ENCODE results near the gene THSD4.
"Not testable (repeated sequence)": the region's sequence is repeated elsewhere in the genome, so short reads cannot be mapped to it uniquely, and the experiment has no call there.

THSD4 gene

DNA sequence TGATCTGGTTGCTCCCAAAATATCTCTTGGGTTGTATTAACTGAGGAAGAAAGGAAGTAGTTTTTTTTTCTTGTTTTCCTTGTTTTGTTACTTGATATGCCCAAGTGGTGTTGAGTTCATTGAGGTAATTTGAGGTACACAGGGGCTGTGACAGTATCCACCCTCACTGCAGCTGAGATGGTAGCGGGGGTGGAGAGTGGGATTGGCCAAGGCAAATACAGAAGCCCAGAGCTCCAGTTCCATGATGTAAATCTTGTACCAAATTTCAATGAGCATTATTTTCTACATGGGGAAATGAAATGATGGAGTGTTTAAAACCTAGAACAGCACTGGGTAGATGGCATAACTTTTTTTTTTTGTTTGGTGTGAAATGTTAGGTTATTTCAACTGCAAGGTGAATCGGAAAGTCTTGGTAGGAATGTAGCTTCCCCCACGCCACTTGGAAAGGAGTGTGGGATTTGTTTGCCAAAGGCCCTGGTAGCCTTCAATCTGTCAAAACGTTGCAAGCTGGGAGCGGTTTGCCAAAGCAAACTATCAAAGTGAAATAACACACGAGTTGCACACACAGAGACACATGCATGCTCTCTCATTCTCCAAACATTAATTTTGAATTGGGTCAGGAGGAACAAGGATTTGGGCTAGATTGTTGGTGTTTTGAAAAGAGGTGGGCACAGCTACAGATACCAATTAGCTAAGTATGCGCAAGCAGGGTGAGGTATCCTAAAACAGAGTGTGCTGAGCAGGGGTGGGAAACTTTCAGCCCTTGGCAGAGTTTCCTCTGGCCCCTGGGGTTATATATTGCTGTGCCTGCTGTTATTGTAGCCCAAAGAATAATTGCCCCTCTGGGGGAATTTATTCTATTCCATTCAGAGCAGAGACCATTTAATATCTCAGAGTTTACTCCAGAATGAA lies 34.6 kb downstream of the THSD4 start:
- peak; percentile 12 for DNase-seq (ENCODE audit: low read depth)

DNA sequence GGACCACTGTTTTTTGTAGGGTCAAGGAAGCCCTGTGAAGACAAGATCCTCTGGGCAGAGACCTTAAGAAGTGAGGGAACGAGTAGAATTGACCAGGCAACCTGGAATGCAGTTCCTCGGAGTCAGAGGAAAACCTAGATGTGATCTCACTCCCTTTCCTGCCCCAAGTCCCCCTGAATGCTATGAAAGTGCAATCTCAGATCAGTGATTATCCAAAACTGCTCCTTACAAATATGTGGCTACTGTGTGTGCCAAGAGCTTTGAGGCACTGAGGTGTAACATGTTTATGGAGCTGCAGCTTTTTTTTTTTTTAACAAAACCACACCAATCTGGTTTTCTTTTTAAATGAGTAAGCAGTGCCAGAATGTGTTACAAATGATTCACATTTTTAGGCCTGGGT lies 35.8 kb downstream of the THSD4 start:
- DNase-seq (ENCODE audit: low read depth): peak; percentile 29

DNA sequence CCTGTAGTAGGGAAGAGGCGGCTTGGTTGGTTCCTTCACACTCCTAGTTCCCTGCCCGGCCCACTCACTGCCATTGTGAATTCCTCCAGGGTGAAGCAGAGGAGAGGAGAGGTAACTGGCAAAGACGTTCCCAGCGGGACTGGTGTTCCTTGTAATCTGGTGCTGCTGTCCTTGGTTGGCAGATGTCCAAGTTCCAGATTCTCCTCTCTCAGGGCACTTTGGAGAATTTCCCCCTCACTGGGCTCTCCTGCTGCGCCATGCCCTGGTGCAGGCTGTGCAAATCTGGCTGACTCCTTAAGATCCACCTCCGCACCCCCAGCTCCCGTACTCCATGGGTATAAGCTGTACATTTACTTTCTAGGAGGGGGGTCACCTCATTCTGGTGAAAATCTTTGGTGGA lies 37.3 kb downstream of the THSD4 start:
- no peak for DNase-seq (ENCODE audit: low read depth)

DNA sequence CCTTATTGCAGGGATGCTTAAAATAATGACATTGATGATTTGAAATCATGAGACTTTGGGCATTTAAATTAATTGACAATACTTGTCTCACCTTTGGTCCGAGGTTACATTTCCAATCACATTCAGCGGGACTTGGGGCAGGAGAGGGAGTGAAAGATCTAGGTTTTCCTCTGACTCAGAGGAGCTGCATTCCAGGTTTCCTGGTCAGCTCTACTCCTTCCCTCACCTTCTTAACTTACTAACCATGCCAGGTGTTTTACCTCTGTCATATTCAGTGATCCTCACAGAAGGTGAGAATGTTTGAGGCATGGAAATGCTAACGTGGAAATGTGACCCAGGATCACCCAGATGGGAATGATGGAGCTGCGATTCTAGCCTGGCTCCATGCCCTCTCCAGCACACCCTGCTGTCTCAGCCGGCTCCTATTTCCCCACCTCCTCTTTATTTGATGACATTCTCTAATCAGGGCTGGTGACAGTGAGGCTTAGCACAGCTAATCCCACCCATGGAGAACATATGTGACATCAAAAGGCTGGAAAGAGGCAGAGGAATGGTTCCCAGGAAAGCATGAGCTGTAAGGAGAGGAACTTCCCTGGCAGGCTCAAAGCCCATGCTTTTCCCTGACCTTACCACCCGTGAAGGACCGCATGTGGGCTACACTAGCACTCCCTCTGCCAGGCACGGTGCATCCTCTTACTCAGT lies 38.7 kb downstream of the THSD4 start:
- DNase-seq (ENCODE audit: low read depth): peak; percentile 23

DNA sequence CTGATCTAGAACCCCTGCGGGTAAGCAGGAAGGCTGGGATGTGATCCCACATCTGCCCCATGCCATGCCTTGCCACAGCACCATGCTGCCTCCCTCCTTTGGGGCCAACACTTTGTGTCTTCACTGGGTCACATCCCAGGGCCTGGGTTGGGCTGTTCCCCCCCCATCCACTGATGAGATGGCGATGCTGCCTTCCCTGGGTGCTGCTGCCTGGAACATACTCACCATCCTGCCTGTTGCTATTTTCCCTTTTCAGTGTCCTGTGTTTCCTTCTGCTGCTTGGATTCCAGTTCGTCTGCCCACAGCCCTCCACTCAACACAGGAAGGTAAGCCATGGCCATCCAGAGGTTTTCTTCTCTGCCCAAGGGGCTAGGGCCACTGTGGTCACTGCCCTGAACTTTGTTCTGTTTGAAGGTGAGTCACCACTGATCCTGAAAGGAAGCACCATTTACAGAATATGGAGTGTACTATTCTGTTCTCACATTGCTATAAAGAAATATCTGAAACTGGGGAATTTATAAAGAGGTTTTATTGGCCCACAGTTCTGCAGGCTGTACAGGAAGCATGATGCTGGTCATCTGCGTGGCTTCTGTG lies 39.4 kb downstream of the THSD4 start:
- DNase-seq (ENCODE audit: low read depth): no peak

DNA sequence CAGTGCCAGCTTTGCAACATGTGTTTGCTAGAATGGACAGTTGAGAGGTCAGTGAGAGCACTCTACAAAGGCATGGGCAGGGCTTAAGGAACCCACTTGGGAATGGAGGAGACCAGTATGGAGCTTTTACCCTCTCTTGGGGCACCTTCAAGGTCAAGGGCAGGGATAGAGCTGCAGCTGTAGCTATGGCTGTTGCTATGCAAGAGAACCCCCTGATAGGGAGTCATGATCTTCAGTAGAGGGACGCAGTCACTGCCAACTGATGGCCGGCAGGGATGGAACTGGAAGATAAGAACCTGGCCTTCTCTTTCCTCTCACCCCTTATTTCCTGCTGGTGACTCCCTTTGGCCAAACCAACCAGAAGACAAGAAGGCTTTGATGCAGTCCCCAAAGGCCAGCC lies 40.3 kb downstream of the THSD4 start:
- DNase-seq (ENCODE audit: low read depth): no peak

DNA sequence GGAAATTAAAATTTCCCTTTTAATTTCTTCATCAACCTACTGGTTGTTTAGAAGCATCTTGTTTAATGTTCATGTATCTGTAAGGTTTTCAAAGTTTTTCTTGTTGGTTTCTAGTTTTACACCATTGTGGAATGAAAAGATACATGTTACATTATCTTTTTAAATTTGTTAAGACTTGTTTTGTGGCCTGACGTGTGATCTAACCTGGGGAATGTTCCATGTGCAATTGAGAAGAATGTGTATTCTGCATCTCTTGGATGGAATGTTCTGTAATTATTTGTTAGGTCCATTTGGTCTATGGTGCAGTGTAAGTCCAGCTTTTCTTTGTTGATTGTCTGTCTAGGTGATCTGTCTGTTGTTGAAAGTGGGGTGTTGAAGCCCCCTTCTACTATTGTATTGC lies 45.7 kb downstream of the THSD4 start:
- no peak for DNase-seq (ENCODE audit: low read depth)

DNA sequence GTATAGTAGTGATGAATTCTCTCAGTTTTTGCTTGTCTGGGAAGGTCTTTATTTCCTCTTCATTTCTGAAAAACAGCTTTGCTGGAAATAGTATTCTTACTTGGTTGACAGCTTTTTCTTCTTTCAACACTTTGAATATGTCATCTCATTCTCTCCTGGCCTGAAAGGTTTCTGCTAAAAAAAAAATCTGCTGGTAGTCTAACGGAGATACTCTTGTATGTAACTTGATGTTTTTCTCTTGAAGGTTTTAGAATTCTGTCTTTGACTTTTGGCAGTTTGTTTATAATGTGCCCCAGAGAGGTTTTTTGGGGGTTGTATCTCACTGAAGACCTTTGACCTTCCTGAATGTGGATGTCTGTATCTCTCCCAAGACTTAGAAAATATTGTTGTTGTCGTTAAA lies 47.0 kb downstream of the THSD4 start:
- no peak for DNase-seq (ENCODE audit: low read depth)

DNA sequence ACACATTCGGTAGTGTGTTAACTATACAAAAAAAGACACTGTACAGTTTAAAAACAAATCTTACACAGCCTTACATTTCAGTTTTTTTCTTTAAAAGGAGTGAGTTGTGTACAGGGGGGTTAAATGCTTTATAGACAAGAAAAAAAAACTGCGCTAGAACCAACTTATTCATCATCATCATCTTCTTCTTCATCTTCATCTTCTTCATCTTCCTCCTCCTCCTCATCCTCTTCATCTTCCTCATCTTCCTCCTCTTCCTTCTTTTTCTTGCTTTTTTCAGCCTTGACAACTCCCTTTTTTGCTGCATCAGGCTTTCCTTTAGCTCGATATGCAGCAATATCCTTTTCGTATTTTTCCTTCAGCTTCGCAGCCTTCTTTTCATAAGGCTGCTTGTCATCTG lies 49.3 kb downstream of the THSD4 start:
- DNase-seq (ENCODE audit: low read depth): not testable (repeated sequence)

DNA sequence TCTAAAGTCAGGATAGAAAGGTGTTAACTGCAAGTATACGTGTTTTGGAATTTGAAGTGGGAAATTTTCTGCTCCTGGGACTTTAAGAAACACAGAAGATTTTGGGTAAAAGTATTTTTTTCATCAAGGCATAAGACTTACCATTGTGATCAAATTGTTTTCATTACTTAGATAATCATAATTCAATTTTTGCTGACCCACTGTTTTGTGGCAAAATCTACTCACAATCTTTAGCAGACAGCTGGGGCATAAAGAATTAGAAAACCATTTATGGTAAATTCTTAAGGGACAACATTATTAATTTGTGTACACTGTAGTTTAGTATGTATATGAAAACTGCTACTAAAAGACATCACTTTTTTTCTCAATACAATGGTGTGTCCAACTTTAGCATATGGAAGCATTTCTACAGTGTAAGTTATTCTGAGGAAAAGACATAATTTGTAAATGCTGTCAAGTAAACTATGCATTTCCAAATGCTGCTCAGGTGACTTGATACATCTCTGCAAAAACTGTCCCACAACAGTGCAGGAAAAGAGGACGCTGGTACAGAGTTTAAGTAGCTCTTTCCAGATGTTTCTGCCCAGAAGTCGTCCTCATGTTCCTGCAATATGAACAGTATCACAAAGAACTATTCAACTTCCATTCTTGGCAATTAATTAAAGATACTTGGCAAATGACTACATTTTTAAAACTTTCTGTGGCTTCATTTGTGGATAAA lies 52.3 kb downstream of the THSD4 start:
- DNase-seq (ENCODE audit: low read depth): peak; percentile 29

DNA sequence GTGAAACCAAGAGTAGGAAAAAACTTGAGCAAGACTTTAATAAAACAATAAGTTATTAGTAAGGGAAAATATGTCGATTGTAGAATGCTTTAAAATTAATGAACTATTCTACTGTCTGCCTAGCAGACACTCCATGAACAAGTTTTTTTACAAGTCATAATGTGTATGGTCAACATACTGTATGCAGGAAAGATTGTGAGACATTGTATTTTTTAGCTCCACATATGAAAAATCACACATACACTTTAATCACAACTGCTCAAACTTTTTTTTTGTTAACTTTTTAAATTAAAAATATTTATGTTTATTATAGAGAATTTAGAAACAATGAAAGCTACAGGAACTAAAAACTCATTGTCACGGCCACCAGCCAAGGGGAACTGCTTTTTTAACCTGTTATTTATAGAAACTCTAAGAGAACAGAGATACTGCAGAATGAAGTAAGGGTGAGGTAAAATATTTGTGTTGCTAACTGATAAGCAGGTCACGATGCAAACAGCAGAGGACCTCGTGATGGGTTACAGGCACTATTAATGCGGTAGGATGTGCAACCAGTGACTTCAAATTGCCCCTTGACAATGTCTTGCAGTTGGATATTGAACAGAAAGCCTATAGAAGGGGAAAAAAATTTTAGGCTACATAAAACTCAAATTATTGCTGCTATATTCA lies 53.0 kb downstream of the THSD4 start:
- DNase-seq (ENCODE audit: low read depth): no peak

DNA sequence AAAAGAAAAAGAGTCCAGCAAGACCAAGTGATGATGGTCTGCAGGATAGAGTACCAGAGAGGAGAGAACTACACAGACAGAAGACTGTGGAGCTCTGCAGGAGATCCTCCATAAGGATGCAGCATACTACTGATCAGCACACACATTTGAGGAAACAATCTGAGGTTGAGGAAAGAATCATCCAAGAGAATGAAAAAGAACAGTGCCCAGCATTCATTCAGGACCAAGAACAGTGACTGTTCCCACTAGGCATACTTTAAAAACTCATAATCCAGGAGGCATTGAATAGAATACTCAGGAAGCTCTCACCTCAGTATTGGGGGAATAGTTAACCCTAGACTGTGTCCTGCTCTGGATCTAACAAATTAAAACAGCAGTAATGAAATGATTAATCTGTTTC lies 54.9 kb downstream of the THSD4 start:
- DNase-seq (ENCODE audit: low read depth): no peak

DNA sequence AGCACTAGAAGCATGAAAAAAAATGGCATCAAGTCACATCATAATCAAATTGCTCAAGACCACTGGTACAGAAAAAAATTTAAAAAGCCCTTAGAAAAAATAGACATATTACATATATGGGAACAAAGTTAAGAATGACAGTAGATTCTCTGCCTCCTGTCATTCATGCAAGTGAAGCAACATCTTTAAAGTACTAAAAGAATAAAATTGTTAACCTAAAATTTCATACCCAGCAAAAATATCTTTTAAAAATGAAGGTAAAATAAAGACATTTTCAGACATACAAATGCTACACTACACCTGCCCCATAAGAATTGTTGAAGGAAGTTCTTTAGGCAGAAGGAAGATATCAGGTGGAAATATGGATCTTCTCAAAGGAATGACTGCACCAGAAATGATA lies 55.9 kb downstream of the THSD4 start:
- no peak for DNase-seq (ENCODE audit: low read depth)

DNA sequence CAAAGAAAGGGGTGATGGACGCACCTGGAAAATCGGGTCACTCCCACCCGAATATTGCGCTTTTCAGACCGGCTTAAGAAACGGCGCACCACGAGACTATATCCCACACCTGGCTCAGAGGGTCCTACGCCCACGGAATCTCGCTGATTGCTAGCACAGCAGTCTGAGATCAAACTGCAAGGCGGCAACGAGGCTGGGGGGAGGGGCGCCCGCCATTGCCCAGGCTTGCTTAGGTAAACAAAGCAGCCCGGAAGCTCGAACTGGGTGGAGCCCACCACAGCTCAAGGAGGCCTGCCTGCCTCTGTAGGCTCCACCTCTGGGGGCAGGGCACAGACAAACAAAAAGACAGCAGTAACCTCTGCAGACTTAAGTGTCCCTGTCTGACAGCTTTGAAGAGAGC lies 59.1 kb downstream of the THSD4 start:
- not testable (repeated sequence) for DNase-seq (ENCODE audit: low read depth)

DNA sequence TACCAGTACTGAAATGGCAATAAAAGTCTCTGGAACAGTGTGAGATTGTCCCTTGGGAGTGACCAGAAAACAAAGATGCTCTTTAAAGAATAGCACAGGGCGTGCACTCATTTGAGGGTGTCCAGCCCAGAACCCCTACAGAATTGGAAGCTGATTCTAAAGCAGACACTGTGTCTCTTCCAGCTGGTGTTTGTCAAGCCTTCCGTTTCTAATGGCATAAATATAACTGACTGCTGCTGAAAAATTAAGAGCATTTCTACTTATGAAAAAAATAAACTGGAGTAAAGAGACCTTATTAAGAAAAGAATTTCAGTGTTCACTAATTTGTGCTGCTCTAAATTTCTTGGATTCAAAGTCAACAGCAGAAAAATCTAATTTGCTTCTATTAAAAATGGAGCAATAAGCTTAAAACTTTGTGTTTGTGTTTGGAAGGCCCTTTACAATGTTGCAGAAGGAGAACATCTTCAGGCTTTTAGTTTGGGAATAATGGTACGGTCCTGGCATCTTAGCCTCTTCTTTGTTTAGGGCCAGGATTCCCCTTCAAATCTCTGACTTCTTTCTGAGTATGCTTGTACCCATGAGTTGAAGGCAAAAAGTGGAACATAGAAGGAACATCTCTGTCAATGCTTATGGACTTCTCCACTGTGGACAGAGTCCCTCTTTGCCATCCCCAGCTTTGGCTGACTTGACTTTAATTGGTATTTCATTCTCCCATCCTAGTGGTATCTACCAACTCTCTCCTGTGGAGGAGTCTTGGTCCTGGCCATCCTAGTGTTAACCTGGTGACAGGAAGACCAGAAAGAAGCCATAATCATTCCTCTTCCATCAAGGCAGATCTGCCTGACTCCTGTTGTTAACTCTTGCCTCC lies 65.9 kb downstream of the THSD4 start:
- no peak for DNase-seq (ENCODE audit: low read depth)

DNA sequence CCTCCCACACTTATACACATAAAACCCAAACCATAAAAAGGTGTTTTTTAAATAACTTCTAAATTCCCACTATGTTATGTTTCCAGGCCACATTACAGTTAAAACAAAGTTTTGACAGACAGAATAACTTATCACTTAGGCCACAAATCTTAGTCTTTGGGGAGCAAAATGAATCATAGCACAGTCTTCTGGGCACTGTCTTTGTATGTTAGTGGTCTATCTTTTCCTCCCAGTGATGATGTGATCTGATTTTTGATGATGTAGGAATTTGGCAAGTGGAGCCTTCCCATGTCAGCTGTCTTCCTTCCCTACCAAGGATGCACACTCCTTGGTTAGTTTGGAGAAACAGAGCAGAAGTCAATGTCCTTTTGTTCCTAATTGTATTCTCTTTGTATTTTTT lies 67.3 kb downstream of the THSD4 start:
- DNase-seq (ENCODE audit: low read depth): no peak

DNA sequence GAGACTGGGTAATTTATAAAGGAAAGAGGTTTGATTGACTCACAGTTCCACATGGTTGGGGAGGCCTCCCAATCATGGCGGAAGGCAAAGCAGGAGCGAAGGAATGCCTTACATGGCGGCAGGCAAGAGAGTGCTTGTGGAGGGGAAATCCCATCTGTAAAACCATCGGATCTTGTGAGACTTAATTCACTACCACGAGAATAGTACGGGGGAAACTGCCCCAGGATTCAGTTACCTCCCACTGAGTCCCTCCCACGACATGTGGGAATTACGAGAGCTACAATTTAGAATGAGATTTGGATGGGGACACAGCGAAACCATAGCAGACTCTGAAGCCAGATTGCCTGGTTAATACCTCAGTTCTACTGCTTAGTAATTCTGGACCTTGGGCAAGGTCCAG lies 67.8 kb downstream of the THSD4 start:
- DNase-seq (ENCODE audit: low read depth): no peak

DNA sequence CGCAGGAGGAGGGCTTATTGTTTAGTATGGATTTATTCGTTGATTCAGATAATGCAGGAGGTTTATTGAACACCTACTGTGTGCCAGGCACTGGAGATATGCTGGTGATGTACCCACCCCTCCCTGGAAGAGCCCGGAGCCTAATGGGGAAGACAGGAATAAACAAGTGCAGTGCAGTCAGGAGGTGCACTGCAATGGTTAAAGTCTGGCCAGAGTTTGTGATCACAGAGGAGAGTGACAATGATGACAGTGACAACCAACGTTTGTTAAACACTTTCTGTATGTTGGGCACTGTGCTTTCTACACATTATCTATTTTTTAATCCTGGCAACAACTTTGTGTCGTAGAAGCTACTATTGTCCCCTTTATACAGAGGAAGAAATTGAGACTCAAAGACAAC lies 70.4 kb downstream of the THSD4 start:
- DNase-seq (ENCODE audit: low read depth): no peak

DNA sequence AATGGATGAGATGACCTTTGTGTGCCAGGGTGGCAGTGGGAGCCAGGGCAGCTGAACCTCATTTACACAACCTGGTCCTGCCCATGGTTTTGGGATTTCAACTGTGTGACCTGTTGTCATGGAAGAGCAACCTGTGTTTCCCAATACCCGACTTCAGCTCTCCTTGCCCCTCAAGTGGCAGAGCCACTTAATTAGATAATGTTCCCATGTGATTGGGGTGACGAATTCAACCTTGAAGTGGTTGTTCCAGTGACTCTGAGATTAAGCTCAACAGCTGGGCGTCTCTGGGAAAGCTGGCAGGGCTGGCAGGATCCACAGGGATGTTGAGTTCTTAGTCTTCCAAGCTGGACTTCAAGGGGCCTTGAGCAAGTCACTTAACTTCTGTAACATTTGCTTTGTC lies 71.0 kb downstream of the THSD4 start:
- no peak for DNase-seq (ENCODE audit: low read depth)

DNA sequence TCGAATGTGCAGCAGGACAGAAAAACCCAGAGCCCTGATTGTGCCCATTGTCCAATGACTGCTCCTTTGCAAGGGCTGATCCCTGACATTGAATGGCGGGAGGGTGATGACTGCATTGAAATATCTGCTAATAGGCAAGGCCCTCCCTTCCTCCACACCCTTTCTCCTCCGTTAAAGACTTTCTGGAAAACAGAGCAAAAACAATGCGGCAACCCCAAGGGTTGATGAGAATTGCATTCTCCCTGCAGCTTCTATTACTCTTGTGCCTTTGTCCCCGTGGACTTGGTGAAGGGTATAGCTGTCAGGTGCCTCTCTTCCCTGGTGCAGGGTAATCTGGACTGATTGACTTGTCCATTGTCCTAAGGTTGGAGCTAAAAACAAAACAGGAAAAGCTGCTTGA lies 71.8 kb downstream of the THSD4 start:
- DNase-seq (ENCODE audit: low read depth): no peak

DNA sequence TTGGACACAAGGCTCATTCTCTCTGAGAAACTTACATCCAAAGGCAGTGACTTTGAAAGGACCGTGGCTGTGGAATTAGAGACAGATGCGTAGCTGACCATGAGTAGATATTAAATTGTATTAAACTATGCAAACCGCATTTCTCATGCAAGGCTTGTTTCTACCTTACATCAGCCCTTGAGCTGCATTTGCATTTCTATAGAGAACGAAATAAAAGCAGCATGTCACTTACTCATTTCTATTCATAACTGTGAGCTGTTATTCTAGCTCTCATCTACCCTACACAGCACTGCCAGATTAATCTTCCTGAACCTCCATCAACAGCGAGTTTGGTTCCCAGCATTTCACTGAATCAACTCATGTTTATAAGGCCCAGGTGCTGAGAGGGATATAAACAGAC lies 72.3 kb downstream of the THSD4 start:
- DNase-seq (ENCODE audit: low read depth): no peak

Measured in fibroblast of gingiva (primary cell).